Mesenchymal stem cell (in vitro differentiated cells and primary cell): ENCODE results near the gene C20orf202.

ENCODE experiments used
- DNase-seq: peaks from one replicate; pipeline ENCODE4 v3.0.0-alpha.2; 2013
- H2AFZ ChIP-seq: one replicate; pipeline ENCODE4 v1.6.1; 2013; ENCODE audit warnings: low read depth, mild to moderate bottlenecking, control low read depth, inconsistent platforms, low read length, moderate library complexity
- H2AK5ac ChIP-seq: 2 replicates; pipeline ENCODE4 v1.6.1; 2013; ENCODE audit warnings: low read length, moderate library complexity, mild to moderate bottlenecking, inconsistent platforms; ENCODE audit not compliant: severe bottlenecking
- H2BK120ac ChIP-seq: one replicate; pipeline ENCODE4 v1.6.1; 2013; ENCODE audit warnings: low read depth, mild to moderate bottlenecking, inconsistent platforms, low read length, moderate library complexity
- H2BK12ac ChIP-seq, 2 experiments: one replicate each; pipeline ENCODE4 v1.6.1; 2013; ENCODE audit warnings: inconsistent platforms in 2 of 2, low read length in 2 of 2, mild to moderate bottlenecking in 2 of 2, moderate library complexity in 2 of 2, control low read depth in 1 of 2
- H2BK15ac ChIP-seq: one replicate; pipeline ENCODE4 v1.6.1; 2013; ENCODE audit warnings: mild to moderate bottlenecking, low read depth, inconsistent platforms; ENCODE audit not compliant: poor library complexity, severe bottlenecking
- H2BK5ac ChIP-seq: 2 replicates; pipeline ENCODE4 v1.6.1; 2013; ENCODE audit warnings: low read depth, mild to moderate bottlenecking, low read length, control low read depth, inconsistent platforms; ENCODE audit not compliant: poor library complexity, severe bottlenecking
- H3K14ac ChIP-seq, 2 experiments: one replicate each; pipeline ENCODE4 v1.6.1; 2013; ENCODE audit warnings: inconsistent platforms in 2 of 2, low read length in 2 of 2, control low read depth in 1 of 2, mild to moderate bottlenecking in 1 of 2, moderate library complexity in 1 of 2
- H3K18ac ChIP-seq, 2 experiments: one replicate each; pipeline ENCODE4 v1.6.1; 2013; ENCODE audit warnings: inconsistent platforms in 2 of 2, low read length in 2 of 2, control low read depth in 1 of 2, low read depth in 1 of 2, mild to moderate bottlenecking in 1 of 2
- H3K23ac ChIP-seq, 2 experiments: one replicate each; pipeline ENCODE4 v1.6.1; 2013; ENCODE audit warnings: inconsistent platforms in 2 of 2, low read length in 2 of 2, mild to moderate bottlenecking in 2 of 2, moderate library complexity in 2 of 2, control low read depth in 1 of 2
- H3K27ac ChIP-seq: 2 replicates; pipeline ENCODE4 v1.5.1; 2013; ENCODE audit warnings: mild to moderate bottlenecking, moderate library complexity, low read length, control low read depth, inconsistent platforms; ENCODE audit not compliant: poor library complexity, severe bottlenecking
- H3K27me3 ChIP-seq, 2 experiments: 2 replicates each; pipeline versions ENCODE4 v1.6.1 to v1.7.0; 2013; ENCODE audit warnings: low read length in 2 of 2, mild to moderate bottlenecking in 2 of 2, moderate library complexity in 2 of 2, control low read depth in 1 of 2, inconsistent platforms in 1 of 2; ENCODE audit not compliant: control insufficient read depth in 1 of 2, insufficient read depth in 1 of 2
- H3K36me3 ChIP-seq, 2 experiments: 2 replicates each; pipeline versions ENCODE4 v1.6.1 to v1.7.0; 2013; ENCODE audit warnings: low read length in 2 of 2, control low read depth in 1 of 2, inconsistent platforms in 1 of 2, low read depth in 1 of 2, mild to moderate bottlenecking in 1 of 2; ENCODE audit not compliant: insufficient read depth in 2 of 2, control insufficient read depth in 1 of 2
- H3K4ac ChIP-seq, 2 experiments: one replicate each; pipeline ENCODE4 v1.6.1; 2013; ENCODE audit warnings: inconsistent platforms in 2 of 2, low read length in 2 of 2, mild to moderate bottlenecking in 2 of 2, moderate library complexity in 2 of 2, control low read depth in 1 of 2, low read depth in 1 of 2
- H3K4me1 ChIP-seq: 2 replicates; pipeline ENCODE4 v1.6.1; 2013; ENCODE audit warnings: low read depth, low read length, control low read depth; ENCODE audit not compliant: control insufficient read depth, insufficient read depth
- H3K4me2 ChIP-seq: 2 replicates; pipeline ENCODE4 v1.6.1; 2013; ENCODE audit warnings: low read length, mild to moderate bottlenecking, inconsistent platforms; ENCODE audit not compliant: poor library complexity, severe bottlenecking
- H3K4me3 ChIP-seq, 2 experiments: 2 replicates each; pipeline versions ENCODE4 v1.5.1 to v1.7.0; 2013; ENCODE audit warnings: low read length in 2 of 2, mild to moderate bottlenecking in 2 of 2, control low read depth in 1 of 2, low read depth in 1 of 2; ENCODE audit not compliant: insufficient read depth in 1 of 2
- H3K79me1 ChIP-seq: replicated peaks from 2 replicates; pipeline ENCODE4 v1.6.1; 2013; ENCODE audit warnings: mild to moderate bottlenecking, control low read depth, low read length, inconsistent platforms; ENCODE audit not compliant: poor library complexity, severe bottlenecking
- H3K9ac ChIP-seq: 2 replicates; pipeline ENCODE4 v1.7.0; 2013; ENCODE audit warnings: mild to moderate bottlenecking, low read length, moderate library complexity
- H3K9me3 ChIP-seq: 2 replicates; pipeline ENCODE4 v1.7.0; 2013; ENCODE audit warnings: mild to moderate bottlenecking, low read length; ENCODE audit not compliant: control insufficient read depth
- H4K8ac ChIP-seq: one replicate; pipeline ENCODE4 v1.6.1; 2013; ENCODE audit warnings: inconsistent platforms, mild to moderate bottlenecking, low read length, moderate library complexity
- H4K91ac ChIP-seq: one replicate; pipeline ENCODE4 v1.6.1; 2013; ENCODE audit warnings: mild to moderate bottlenecking, low read length, inconsistent platforms
- whole genome bisulfite sequencing: methylation state at CpG from one replicate; pipeline ENCODE4 v1.1.7; 2013; ENCODE audit warnings: mixed read lengths; 5-methylcytosine and 5-hydroxymethylcytosine counted together

The C20orf202 gene

DNA sequence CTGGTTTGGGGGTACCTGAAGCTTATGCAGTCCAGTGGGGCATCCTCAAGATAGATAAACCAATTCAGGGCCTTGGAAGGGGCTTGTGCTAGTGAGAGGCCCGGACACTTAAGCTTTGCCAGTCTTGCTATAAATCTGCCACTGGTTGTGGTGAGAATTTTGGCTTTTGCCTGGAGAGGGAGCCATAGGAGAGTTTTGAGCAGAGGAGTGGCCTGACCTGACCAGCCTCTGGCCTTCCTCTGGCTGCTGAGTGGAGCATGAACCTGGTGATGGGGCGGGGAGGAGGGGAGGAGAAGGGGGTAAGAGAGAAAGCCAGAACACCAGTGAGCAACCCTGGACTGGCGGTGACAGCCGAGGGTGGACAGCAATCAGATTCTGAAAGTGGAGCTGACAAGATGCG is 25.6 kb upstream of the C20orf202 start:
- H3K79me1 ChIP-seq: no peaks in the 10 kb centered on the region
- DNase-seq: peak; percentile 34
- 53% methylated on average over 4 of the region's 5 CpGs for WGBS
- no peak overlapping the region for H2BK120ac ChIP-seq
- H3K27ac ChIP-seq: no peak overlapping the region
- no peak overlapping the region for H2AFZ ChIP-seq
- H3K23ac ChIP-seq: no peak overlapping the region
- H3K4me1 ChIP-seq: no peaks in the 10 kb centered on the region
- H3K9ac ChIP-seq: no peak overlapping the region
- H2BK12ac ChIP-seq: no peak overlapping the region
- H3K4ac ChIP-seq: no peak overlapping the region
- no peak overlapping the region for H4K8ac ChIP-seq
- no peak overlapping the region for H2BK5ac ChIP-seq
- H3K9me3 ChIP-seq: no peaks in the 10 kb centered on the region
- H3K14ac ChIP-seq: no peak overlapping the region
- H4K91ac ChIP-seq: no peak overlapping the region
- no peak overlapping the region for H2BK15ac ChIP-seq
- no peak overlapping the region for H3K4me3 ChIP-seq
- H3K4me2 ChIP-seq: no peak overlapping the region
- no peak overlapping the region for H2AK5ac ChIP-seq
- no peak overlapping the region for H3K18ac ChIP-seq
- H3K36me3 ChIP-seq: peaks cover 22 to 29% of the 10 kb centered on the region in 2 experiments
- peaks cover 3 to 6% of the 10 kb centered on the region in 2 experiments for H3K27me3 ChIP-seq

- Histone ChIP-seq H3K14ac (no peak overlapping the region), H3K27ac (no peak overlapping the region), H3K79me1 (no peaks in the 10 kb centered on the region), H2BK120ac (no peak overlapping the region), H3K18ac (no peak overlapping the region), H3K9me3 (no peaks in the 10 kb centered on the region), H3K4me3 (no peak overlapping the region), H4K8ac (no peak overlapping the region), H3K4me2 (no peak overlapping the region), H3K4ac (no peak overlapping the region), H2AFZ (no peak overlapping the region), H4K91ac (no peak overlapping the region), H3K23ac (no peak overlapping the region), H2AK5ac (no peak overlapping the region), H2BK5ac (no peak overlapping the region), H3K9ac (no peak overlapping the region), H3K36me3 (peaks cover 18 to 24% of the 10 kb centered on the region in 2 experiments), H3K4me1 (no peaks in the 10 kb centered on the region), H3K27me3 (peaks cover 7 to 11% of the 10 kb centered on the region in 2 experiments), H2BK12ac (no peak overlapping the region), H2BK15ac (no peak overlapping the region)
- DNase-seq: no peak
- 95% methylated on average over 2 of the region's 3 CpGs for WGBS
These were observed 25.2 kb upstream of the C20orf202 start for GRCh38 chr20:1178103-1178502.

DNA sequence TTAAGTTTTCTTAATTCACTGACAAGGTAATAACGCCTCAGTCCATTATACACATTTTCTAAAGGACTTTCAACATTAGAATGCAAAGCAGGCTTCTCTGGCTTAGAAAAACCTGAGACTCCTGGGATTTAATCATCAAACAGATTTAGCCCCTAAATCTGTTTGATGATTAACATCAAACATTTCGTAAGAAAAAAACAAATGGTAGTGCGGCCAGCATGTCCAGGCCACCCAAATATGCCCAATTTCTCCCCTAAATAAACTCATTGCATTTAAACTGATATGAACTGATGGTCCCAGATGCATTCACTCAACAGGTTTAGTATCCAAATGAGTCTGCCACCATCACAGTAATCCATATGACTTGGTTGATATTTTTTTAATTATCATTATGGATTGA is 24.6 kb upstream of the C20orf202 start:
- H2AFZ ChIP-seq: no peak overlapping the region
- H3K23ac ChIP-seq: no peak overlapping the region
- H3K4me3 ChIP-seq: no peak overlapping the region
- H4K91ac ChIP-seq: no peak overlapping the region
- H3K36me3 ChIP-seq: peaks cover 13 to 21% of the 10 kb centered on the region in 2 experiments
- no peak overlapping the region for H2BK5ac ChIP-seq
- H4K8ac ChIP-seq: no peak overlapping the region
- DNase-seq: no peak
- H3K4ac ChIP-seq: no peak overlapping the region
- no peak overlapping the region for H2BK15ac ChIP-seq
- WGBS: over 99% methylated on average over 3 of the region's 3 CpGs
- H3K4me2 ChIP-seq: no peak overlapping the region
- no peak overlapping the region for H3K27ac ChIP-seq
- no peak overlapping the region for H2BK12ac ChIP-seq
- no peaks in the 10 kb centered on the region for H3K79me1 ChIP-seq
- H3K9ac ChIP-seq: no peak overlapping the region
- peaks cover 12 to 16% of the 10 kb centered on the region in 2 experiments for H3K27me3 ChIP-seq
- H2AK5ac ChIP-seq: no peak overlapping the region
- H3K14ac ChIP-seq: no peak overlapping the region
- H3K9me3 ChIP-seq: no peaks in the 10 kb centered on the region
- no peak overlapping the region for H2BK120ac ChIP-seq
- no peaks in the 10 kb centered on the region for H3K4me1 ChIP-seq
- H3K18ac ChIP-seq: no peak overlapping the region

DNA sequence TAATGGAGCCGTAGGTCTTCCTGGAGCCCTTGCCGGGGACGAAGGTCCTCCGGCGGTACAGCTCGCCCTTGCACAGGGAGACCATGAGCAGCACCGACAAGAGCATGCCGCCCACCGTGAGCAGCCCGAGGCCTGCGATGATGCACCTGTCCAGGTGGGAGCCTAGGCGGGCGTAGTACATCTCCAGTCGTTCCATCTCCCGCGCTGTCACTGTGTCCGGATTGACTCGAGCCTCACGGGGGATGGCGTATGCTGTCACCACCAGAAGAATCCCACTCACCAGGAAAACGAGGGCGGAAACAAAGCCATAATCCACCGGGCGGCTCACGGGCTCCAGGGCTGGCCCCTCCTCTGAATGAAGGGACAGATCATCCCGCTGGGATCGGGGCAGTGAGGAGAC is 22.3 kb upstream of the C20orf202 start:
- Histone ChIP-seq H3K9me3 (no peaks in the 10 kb centered on the region), H2BK12ac (no peak overlapping the region), H3K27ac (no peak overlapping the region), H3K9ac (no peak overlapping the region), H2AK5ac (no peak overlapping the region), H3K4ac (no peak overlapping the region), H3K36me3 (peaks cover 4 to 5% of the 10 kb centered on the region in 2 experiments), H3K79me1 (no peaks in the 10 kb centered on the region), H3K27me3 (peaks cover 26 to 29% of the 10 kb centered on the region in 2 experiments), H2BK15ac (peak overlapping the region; percentile 12), H3K4me2 (no peak overlapping the region), H2BK5ac (no peak overlapping the region), H3K4me3 (peak overlapping the region in 1 of 2 experiments; percentile 3), H4K8ac (no peak overlapping the region), H2AFZ (no peak overlapping the region), H3K14ac (no peak overlapping the region), H3K23ac (no peak overlapping the region), H2BK120ac (no peak overlapping the region), H3K4me1 (peaks cover 15% of the 10 kb centered on the region), H3K18ac (no peak overlapping the region), H4K91ac (no peak overlapping the region)
- 96% methylated on average over 27 of the region's 27 CpGs for WGBS
- DNase-seq: no peak
